ENCODE measurements around the gene SPATA6.

SPATA6 gene

GRCh38 chr1:48248356-48248755 lies 223.6 kb downstream of the SPATA6 start:
- DNase-seq, result no peak

DNA sequence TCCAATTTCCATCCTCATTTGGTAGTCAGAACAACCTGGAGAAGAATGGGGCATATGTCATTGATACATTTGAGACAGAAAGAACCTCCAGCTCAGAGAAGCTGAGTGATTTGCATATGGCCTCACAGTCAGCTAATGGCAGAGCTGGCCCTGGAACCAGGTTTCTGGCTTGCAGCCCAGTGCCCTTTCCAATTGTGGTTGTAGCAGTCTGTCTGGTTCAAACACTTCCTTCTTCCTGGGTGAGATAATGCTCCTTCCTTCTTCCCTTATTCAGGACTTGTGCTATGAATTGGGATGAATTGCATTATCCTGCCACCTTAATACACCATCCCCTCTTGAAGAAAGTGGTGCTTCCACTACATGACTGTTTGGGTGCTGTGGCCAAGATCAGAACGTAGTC lies 225.3 kb downstream of the SPATA6 start:
- no peak for DNase-seq

All from retina (tissue), 1 donor.